ENCODE data around the gene CFAP46.

Gene CFAP46

GRCh38 chr10:132766291-132766690, 176.1 kb downstream of the CFAP46 start:
- TF ChIP-seq CTCF (IDR thresholded peaks at IDR 0.05; ENCODE audit: control insufficient read depth, insufficient read depth, low read depth, low read length, missing control alignments), result no peak
- no peak overlapping the region for H3K4me3 ChIP-seq (ENCODE audit: control insufficient read depth, low read depth, low read length)
- DNase-seq (ENCODE audit: low read depth), result no peak

- no peak for TF ChIP-seq CTCF (IDR thresholded peaks at IDR 0.05; ENCODE audit: control insufficient read depth, insufficient read depth, low read depth, low read length, missing control alignments)
- DNase-seq (ENCODE audit: low read depth), result no peak
- no peak overlapping the region for H3K4me3 ChIP-seq (ENCODE audit: control insufficient read depth, low read depth, low read length)
These were observed 176.9 kb downstream of the CFAP46 start for GRCh38 chr10:132765435-132765834.

GRCh38 chr10:132764108-132764507, 178.3 kb downstream of the CFAP46 start:
- H3K4me3 ChIP-seq (ENCODE audit: control insufficient read depth, low read depth, low read length), result no peak overlapping the region
- no peak for TF ChIP-seq CTCF (IDR thresholded peaks at IDR 0.05; ENCODE audit: control insufficient read depth, insufficient read depth, low read depth, low read length, missing control alignments)
- DNase-seq (ENCODE audit: low read depth), result no peak

- TF ChIP-seq CTCF (IDR thresholded peaks at IDR 0.05; ENCODE audit: control insufficient read depth, insufficient read depth, low read depth, low read length, missing control alignments), result no peak
- H3K4me3 ChIP-seq (ENCODE audit: control insufficient read depth, low read depth, low read length), result no peak overlapping the region
- no peak for DNase-seq (ENCODE audit: low read depth)
These were observed 178.8 kb downstream of the CFAP46 start for GRCh38 chr10:132763545-132763944.

GRCh38 chr10:132762267-132762666, 180.1 kb downstream of the CFAP46 start:
- DNase-seq (ENCODE audit: low read depth), result no peak
- H3K4me3 ChIP-seq (ENCODE audit: control insufficient read depth, low read depth, low read length), result no peak overlapping the region
- no peak for TF ChIP-seq CTCF (IDR thresholded peaks at IDR 0.05; ENCODE audit: control insufficient read depth, insufficient read depth, low read depth, low read length, missing control alignments)

- TF ChIP-seq CTCF (IDR thresholded peaks at IDR 0.05; ENCODE audit: control insufficient read depth, insufficient read depth, low read depth, low read length, missing control alignments), result no peak
- DNase-seq (ENCODE audit: low read depth), result no peak
These were observed 180.8 kb downstream of the CFAP46 start for GRCh38 chr10:132761395-132762060.

More at GRCh38 chr10:132761395-132762060, 180.8 kb downstream of the CFAP46 start:
- H3K4me3 ChIP-seq (ENCODE audit: control insufficient read depth, low read depth, low read length), result no peak overlapping the region
